Loucy (cell line): ENCODE data around the gene PIGZ.

Experiments used
- CTCF ChIP-seq: fragments of 200-600 bp; sonication (generic); conservative IDR thresholded peaks from 2 replicates; pipeline ENCODE4 v1.5.1; 2014; ENCODE audit warnings: mild to moderate bottlenecking, antibody characterized with exemption, low read length
- EZH2phosphoT487 ChIP-seq: fragments of 200-600 bp; IDR thresholded peaks from 2 replicates; pipeline ENCODE4 v1.6.1; 2018; ENCODE audit warnings: antibody characterized with exemption, mild to moderate bottlenecking, moderate library complexity, borderline replicate concordance

DNA sequence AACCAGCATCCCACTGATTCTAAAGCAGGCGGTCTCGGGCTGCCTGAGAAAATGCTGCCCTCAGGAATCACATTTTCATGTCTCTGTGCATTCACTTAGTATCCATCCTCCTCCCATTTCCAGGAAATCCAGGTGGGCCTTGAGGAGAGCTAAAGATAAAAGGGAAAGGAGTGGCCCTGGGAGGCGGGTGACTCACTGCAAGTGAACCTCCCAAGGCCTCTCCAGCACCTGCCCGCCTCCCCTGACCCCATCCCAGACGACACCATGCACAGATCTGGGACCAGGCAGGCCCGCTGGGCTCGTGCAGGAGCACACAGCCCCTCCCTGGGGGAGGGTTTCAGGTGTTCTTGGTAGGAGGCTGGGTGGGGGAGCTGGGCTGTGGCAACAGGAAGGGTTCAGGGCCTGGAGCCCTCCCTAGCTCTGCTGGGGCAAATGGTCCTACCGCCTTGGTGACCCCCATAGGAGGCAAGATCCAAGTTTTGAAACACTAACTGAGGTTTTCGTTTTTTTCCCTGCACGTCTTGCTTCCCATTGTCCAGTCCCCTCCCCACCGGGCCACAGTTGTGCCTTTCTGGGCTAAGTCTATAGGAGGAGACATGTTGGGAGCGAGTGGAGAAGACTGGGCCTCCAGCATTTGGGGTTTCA lies 38.8 kb upstream of the PIGZ start:
- TF ChIP-seq CTCF (no peak), EZH2phosphoT487 (no peak)
